ENCODE measurements around the gene LRMDA.

LRMDA gene

GRCh38 chr10:75967491-75967890 is 536.1 kb downstream of the LRMDA start:
- H3K27ac Mint-ChIP-seq, result no peak overlapping the region
- H3K4me1 Mint-ChIP-seq, result peaks cover 47% of the 10 kb centered on the region
- H3K4me3 Mint-ChIP-seq, result no peak overlapping the region
- no peaks in the 10 kb centered on the region for H3K27me3 Mint-ChIP-seq (ENCODE audit: low read depth, poor library complexity)
- no peaks in the 10 kb centered on the region for H3K9me3 Mint-ChIP-seq
- DNase-seq, result peak; percentile 49
- H3K36me3 Mint-ChIP-seq (ENCODE audit: low read depth), result no peaks in the 10 kb centered on the region
- no peak for TF ChIP-seq CTCF (IDR thresholded peaks at IDR 0.05)

GRCh38 chr10:75969031-75969430 is 537.6 kb downstream of the LRMDA start:
- Mint-ChIP-seq H3K36me3 (ENCODE audit: low read depth) (no peaks in the 10 kb centered on the region), H3K4me1 (peaks cover 54% of the 10 kb centered on the region), H3K27ac (no peak overlapping the region), H3K9me3 (no peaks in the 10 kb centered on the region), H3K27me3 (ENCODE audit: low read depth, poor library complexity) (no peaks in the 10 kb centered on the region), H3K4me3 (no peak overlapping the region)
- DNase-seq, result no peak
- TF ChIP-seq CTCF (IDR thresholded peaks at IDR 0.05), result no peak

- Mint-ChIP-seq H3K4me3 (no peak overlapping the region), H3K27me3 (ENCODE audit: low read depth, poor library complexity) (no peaks in the 10 kb centered on the region), H3K9me3 (no peaks in the 10 kb centered on the region), H3K36me3 (ENCODE audit: low read depth) (no peaks in the 10 kb centered on the region), H3K4me1 (peaks cover 51% of the 10 kb centered on the region), H3K27ac (peak overlapping the region; percentile 4)
- no peak for TF ChIP-seq CTCF (IDR thresholded peaks at IDR 0.05)
- DNase-seq, result no peak
These were observed 540.2 kb downstream of the LRMDA start for GRCh38 chr10:75971402-75972211.

GRCh38 chr10:75972491-75973276 is 541.3 kb downstream of the LRMDA start:
- Mint-ChIP-seq H3K9me3 (no peaks in the 10 kb centered on the region), H3K36me3 (ENCODE audit: low read depth) (no peaks in the 10 kb centered on the region), H3K27ac (no peak overlapping the region), H3K4me3 (no peak overlapping the region), H3K27me3 (ENCODE audit: low read depth, poor library complexity) (no peaks in the 10 kb centered on the region), H3K4me1 (peaks cover 42% of the 10 kb centered on the region)
- DNase-seq, result no peak
- TF ChIP-seq CTCF (IDR thresholded peaks at IDR 0.05), result no peak

- no peak for DNase-seq
- TF ChIP-seq CTCF (IDR thresholded peaks at IDR 0.05), result no peak
- no peaks in the 10 kb centered on the region for H3K9me3 Mint-ChIP-seq
- no peak overlapping the region for H3K27ac Mint-ChIP-seq
- H3K4me1 Mint-ChIP-seq, result peaks cover 34% of the 10 kb centered on the region
- H3K4me3 Mint-ChIP-seq, result no peak overlapping the region
- H3K36me3 Mint-ChIP-seq (ENCODE audit: low read depth), result no peaks in the 10 kb centered on the region
- no peaks in the 10 kb centered on the region for H3K27me3 Mint-ChIP-seq (ENCODE audit: low read depth, poor library complexity)
These were observed 542.7 kb downstream of the LRMDA start for GRCh38 chr10:75974080-75974479.

Measured in nephron progenitor cell (in vitro differentiated cells).